Activated T-helper 2 cell treated with anti-CD3 and anti-CD28 coated beads, Interferon-gamma antibody, Interleukin-2, Interleukin-4, amounts not matched to agents 10 μg/mL and 5 μg/mL and 100 μg/mL, durations not matched to agents 14 hours and 24 hours and 36 hours (primary cell): ENCODE measurements around the gene PLA2R1. TPM values are rescaled to one million over a fixed set of nuclear protein-coding genes. Genes with fewer than 3 reads are reported as not detected.
"Not testable (repeated sequence)": the region's sequence is repeated elsewhere in the genome, so short reads cannot be mapped to it uniquely, and the experiment has no call there.

Source experiments
- DNase-seq: peaks from one replicate; pipeline ENCODE4 v3.0.0; 2021; ENCODE audit warnings: low spot score
- H3K27ac Mint-ChIP-seq: one replicate; pipeline ENCODE4 v1.8.0; 2021; ENCODE audit warnings: mixed read lengths
- H3K27me3 Mint-ChIP-seq: one replicate; pipeline ENCODE4 v1.8.0; 2021; ENCODE audit warnings: low read depth, mixed read lengths
- H3K36me3 Mint-ChIP-seq: one replicate; pipeline ENCODE4 v1.8.0; 2021; ENCODE audit warnings: low read depth, mixed read lengths
- H3K4me1 Mint-ChIP-seq: one replicate; pipeline ENCODE4 v1.8.0; 2021; ENCODE audit warnings: low read depth, mixed read lengths
- H3K4me3 Mint-ChIP-seq: one replicate; pipeline ENCODE4 v1.8.0; 2021; ENCODE audit warnings: low read depth, mild to moderate bottlenecking, moderate library complexity, mixed read lengths
- H3K9me3 Mint-ChIP-seq: one replicate; pipeline ENCODE4 v1.8.0; 2021; ENCODE audit warnings: mixed read lengths
- intact Hi-C: fragments of 100-400 bp; cut with micrococcal nuclease; formaldehyde crosslinking; loops from one replicate; pipeline ENCODE4 v1.15.1; 2023
- total RNA-seq: library from RNA; stranded (reverse); gene quantifications from 2 replicates; pipeline ENCODE4 v1.2.3, GENCODE V29; 2022

Gene PLA2R1
- total RNA-seq, 1 donor from 2014 or later: not detected

- H3K4me3 Mint-ChIP-seq, H3K27me3 Mint-ChIP-seq, H3K27ac Mint-ChIP-seq, H3K4me1 Mint-ChIP-seq, H3K9me3 Mint-ChIP-seq, DNase-seq, H3K36me3 Mint-ChIP-seq, intact Hi-C loops: not testable (repeated sequence)
Measured at GRCh38 chr2:160038662-160039061, 23.8 kb downstream of the PLA2R1 start.

DNA sequence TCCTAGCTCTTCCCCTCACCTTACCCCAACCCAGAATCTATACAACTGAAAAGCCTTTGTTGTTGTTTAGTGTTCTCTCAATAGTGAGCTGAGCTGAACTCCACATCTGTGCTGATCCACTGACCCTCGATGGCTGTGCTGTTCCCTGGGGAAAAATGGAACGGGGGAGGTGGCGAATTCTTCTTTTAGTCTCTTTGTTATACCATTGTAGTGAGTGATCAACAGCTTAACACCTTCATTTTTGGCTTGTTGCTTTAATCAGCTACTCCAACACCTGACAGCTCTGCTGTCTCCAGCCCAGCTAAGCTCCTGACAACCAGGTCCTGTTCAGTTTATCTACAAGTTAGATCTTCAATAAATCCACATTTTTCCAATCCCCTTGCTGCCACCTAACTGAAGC, 25.7 kb downstream of the PLA2R1 start:
- no peak for DNase-seq
- no peaks in the 10 kb centered on the region for H3K9me3 Mint-ChIP-seq
- intact Hi-C loops: no loop called here
- no peak overlapping the region for H3K4me3 Mint-ChIP-seq
- H3K27me3 Mint-ChIP-seq: peaks cover 2% of the 10 kb centered on the region
- H3K27ac Mint-ChIP-seq: no peak overlapping the region
- H3K36me3 Mint-ChIP-seq: no peaks in the 10 kb centered on the region
- H3K4me1 Mint-ChIP-seq: peaks cover 2% of the 10 kb centered on the region

DNA sequence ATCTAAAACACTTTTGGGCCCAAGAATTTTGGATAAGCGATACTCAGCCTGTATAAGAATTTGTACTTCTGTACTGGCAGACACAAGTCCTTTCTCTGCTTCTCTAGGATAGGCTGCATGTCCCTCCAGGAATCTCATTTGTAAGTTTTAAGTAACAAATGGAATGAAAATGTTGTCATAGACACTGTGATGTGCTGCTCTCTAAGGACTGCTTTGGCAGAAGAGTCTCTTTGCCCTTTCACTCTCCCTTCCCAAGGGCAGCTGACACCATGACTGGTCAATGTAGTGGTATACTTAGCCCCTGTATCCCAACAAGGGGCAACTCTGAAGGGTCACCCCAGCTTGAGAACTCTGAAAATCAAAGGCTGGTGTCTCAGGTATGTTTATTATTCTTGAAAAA, 27.3 kb downstream of the PLA2R1 start:
- intact Hi-C loops: no loop called here
- Mint-ChIP-seq H3K27me3 (peaks cover 2% of the 10 kb centered on the region), H3K4me1 (no peaks in the 10 kb centered on the region), H3K27ac (no peak overlapping the region), H3K36me3 (no peaks in the 10 kb centered on the region), H3K4me3 (no peak overlapping the region), H3K9me3 (no peaks in the 10 kb centered on the region)
- no peak for DNase-seq

DNA sequence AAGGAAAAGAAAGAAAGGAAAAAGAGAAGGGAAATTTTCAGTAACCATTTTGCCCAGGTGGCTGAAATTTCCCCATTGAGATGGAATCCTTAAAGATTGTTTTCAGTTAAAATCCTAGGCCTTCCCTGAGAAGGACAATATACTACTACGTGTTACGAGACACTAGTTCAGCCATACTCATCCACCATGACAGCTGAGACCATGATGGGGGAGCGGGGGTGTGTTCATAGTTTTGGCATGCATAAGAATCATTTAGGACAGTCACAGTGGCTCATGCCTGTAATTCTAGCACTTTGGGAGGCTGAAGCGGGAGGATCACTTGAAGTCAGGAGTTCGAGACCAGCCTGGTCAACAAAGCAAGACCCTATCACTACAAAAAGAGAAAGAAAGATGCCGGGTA, 28.0 kb downstream of the PLA2R1 start:
- Mint-ChIP-seq H3K9me3 (no peaks in the 10 kb centered on the region), H3K4me1 (no peaks in the 10 kb centered on the region), H3K27ac (no peak overlapping the region), H3K27me3 (peaks cover 4% of the 10 kb centered on the region), H3K36me3 (no peaks in the 10 kb centered on the region), H3K4me3 (no peak overlapping the region)
- DNase-seq: no peak
- intact Hi-C loops: no loop called here

DNA sequence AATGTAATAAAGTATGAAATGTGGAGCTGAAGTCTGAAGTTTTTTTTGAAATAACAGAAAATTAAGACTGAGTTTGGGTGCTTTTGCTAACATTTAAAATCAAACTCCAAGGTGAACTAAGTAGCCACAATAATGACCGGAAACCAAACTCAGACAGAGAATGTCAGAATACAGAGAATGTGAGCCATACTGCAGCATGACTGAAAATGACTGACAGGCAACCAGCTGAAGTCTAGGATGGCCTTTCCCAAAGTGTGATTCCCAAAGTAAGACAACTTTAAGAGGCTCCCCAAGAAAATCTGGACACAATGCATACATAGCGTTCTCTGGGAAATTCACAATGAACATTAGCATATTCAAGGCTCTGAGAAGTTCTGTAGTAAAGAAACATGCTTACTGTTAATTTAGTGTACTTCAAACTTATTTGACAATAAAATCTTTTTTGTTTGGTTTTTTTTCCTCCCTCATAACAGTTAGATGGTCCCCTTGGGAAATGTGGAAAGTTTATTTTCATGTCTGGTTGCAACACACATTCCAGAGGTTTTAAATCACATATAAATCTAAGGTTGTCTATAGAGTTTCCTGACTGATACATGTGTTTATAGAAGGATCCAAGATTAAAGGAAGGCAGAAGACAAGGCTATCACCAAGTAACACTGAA, 28.6 kb downstream of the PLA2R1 start:
- Mint-ChIP-seq H3K4me3 (no peak overlapping the region), H3K27ac (no peak overlapping the region), H3K4me1 (no peaks in the 10 kb centered on the region), H3K36me3 (no peaks in the 10 kb centered on the region), H3K27me3 (peaks cover 6% of the 10 kb centered on the region), H3K9me3 (no peaks in the 10 kb centered on the region)
- DNase-seq: no peak
- intact Hi-C loops: no loop called here

GRCh38 chr2:160029270-160029628, 33.2 kb downstream of the PLA2R1 start:
- Mint-ChIP-seq H3K4me1 (no peaks in the 10 kb centered on the region), H3K4me3 (no peak overlapping the region), H3K27me3 (peaks cover 10% of the 10 kb centered on the region), H3K9me3 (no peaks in the 10 kb centered on the region), H3K36me3 (no peaks in the 10 kb centered on the region), H3K27ac (no peak overlapping the region)
- intact Hi-C loops: no loop called here
- DNase-seq: no peak

GRCh38 chr2:160028431-160029269, 33.8 kb downstream of the PLA2R1 start:
- no peak for DNase-seq
- no peak overlapping the region for H3K4me3 Mint-ChIP-seq
- H3K27me3 Mint-ChIP-seq: peaks cover 8% of the 10 kb centered on the region
- H3K27ac Mint-ChIP-seq: no peak overlapping the region
- intact Hi-C loops: no loop called here
- H3K9me3 Mint-ChIP-seq: no peaks in the 10 kb centered on the region
- no peaks in the 10 kb centered on the region for H3K4me1 Mint-ChIP-seq
- H3K36me3 Mint-ChIP-seq: no peaks in the 10 kb centered on the region

DNA sequence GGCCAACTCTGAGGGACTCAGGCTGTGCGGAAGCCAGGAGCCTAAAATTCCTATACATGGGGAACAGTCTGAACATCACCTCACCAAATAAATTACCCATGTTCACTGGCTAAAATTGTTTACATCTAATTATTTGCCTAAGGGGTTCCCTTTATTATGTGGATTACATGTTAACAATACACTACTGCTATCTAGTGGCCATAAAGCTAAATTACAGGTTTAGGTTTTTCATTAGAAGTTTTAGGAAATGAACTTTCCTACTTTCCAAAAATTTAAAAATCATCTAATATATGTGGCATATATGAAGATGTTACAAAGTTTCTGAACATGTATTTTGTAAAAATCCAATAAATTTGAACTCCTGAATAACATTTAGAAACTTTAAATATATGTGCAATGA, 40.3 kb downstream of the PLA2R1 start:
- Mint-ChIP-seq H3K27me3 (peaks cover 4% of the 10 kb centered on the region), H3K4me3 (no peak overlapping the region), H3K27ac (no peak overlapping the region), H3K36me3 (no peaks in the 10 kb centered on the region), H3K9me3 (peaks cover 5% of the 10 kb centered on the region), H3K4me1 (no peaks in the 10 kb centered on the region)
- intact Hi-C loops: no loop called here
- no peak for DNase-seq

DNA sequence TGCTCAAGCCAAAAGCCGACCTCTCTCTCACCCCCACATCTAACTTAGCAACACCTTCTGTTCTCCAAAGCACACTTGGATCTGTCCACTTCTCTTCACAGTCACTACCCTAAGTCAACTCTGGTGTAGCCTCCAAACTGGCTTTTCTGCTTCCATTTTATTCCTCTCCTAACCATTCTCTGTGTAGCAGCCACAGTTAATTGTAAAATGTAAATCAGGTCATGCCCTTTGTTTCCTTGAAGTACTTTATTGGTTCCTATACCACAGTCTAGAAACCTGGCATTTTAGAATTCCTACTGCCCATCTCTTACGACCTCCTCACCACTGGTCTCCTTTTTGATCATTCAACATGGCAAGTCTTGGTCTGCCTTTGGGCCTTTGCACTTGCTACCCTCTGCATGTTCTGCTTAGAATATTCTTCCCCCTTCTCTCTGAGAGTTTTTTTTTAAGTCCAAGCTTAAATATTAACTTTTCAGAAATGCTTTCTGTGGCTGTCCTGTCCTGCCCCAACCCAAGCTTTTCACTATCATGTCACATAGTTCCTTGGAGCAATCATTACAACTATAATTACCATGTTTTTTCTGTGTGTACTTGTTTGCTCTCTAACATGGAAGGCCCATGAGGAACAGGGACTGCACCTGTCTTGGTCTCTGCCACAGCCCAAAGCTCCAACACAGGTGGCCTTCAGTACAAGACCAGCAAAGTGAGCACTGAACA, 42.9 kb downstream of the PLA2R1 start:
- no peak overlapping the region for H3K4me3 Mint-ChIP-seq
- no peaks in the 10 kb centered on the region for H3K36me3 Mint-ChIP-seq
- no peaks in the 10 kb centered on the region for H3K4me1 Mint-ChIP-seq
- peaks cover 5% of the 10 kb centered on the region for H3K9me3 Mint-ChIP-seq
- no peak overlapping the region for H3K27ac Mint-ChIP-seq
- no peak for DNase-seq
- peaks cover 5% of the 10 kb centered on the region for H3K27me3 Mint-ChIP-seq
- intact Hi-C loops: no loop called here

DNA sequence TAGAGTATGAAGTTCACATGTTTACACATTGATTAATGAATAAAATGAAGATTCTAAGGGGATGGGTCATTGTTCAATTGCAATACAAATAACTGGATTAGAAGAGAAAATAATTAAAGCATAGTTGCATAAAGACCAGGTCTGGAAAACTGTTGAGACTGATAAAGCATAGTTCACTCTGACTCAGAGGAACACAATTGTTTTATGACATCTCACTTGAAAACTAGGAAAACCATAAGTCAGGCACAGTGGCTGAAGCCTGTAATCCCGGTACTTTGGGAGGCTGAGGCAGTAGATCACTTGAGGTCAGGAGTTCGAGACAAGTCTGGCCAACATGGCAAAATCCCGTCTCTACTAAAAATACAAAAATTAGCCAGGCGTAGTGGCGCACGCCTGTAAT, 46.7 kb downstream of the PLA2R1 start:
- Mint-ChIP-seq H3K4me3 (no peak overlapping the region), H3K9me3 (no peaks in the 10 kb centered on the region), H3K36me3 (no peaks in the 10 kb centered on the region), H3K27ac (no peak overlapping the region), H3K4me1 (no peaks in the 10 kb centered on the region), H3K27me3 (peaks cover 5% of the 10 kb centered on the region)
- intact Hi-C loops: no loop called here
- no peak for DNase-seq

DNA sequence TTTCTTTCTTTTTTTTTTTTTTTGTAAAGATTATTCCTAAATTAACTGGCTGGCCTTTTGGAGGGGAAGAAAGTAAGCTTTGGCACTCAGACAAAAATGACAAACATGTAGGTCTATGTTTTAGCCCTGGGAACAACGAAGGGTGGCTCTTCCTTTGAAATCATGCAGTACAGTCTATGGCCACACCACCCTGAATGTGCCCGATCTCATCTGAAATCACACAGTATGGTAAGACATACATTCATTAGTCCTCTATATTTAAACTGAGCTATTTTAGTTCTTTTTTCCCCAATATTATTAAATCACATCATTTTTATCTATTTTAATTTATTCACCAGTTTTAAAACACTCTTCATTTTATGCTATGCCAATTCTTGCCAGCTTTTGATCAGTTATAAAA, 48.2 kb downstream of the PLA2R1 start:
- Mint-ChIP-seq H3K27me3 (peaks cover 9% of the 10 kb centered on the region), H3K27ac (no peak overlapping the region), H3K36me3 (no peaks in the 10 kb centered on the region), H3K4me1 (no peaks in the 10 kb centered on the region), H3K9me3 (no peaks in the 10 kb centered on the region), H3K4me3 (no peak overlapping the region)
- no peak for DNase-seq
- intact Hi-C loops: no loop called here

- intact Hi-C loops: no loop called here
- Mint-ChIP-seq H3K36me3 (no peaks in the 10 kb centered on the region), H3K27ac (no peak overlapping the region), H3K9me3 (no peaks in the 10 kb centered on the region), H3K4me3 (no peak overlapping the region), H3K27me3 (peaks cover 12% of the 10 kb centered on the region), H3K4me1 (no peaks in the 10 kb centered on the region)
- DNase-seq: no peak
Measured at GRCh38 chr2:160010361-160011145, 51.9 kb downstream of the PLA2R1 start.
